Measurements from ENCODE around the gene ENOX1.

Gene ENOX1

GRCh38 chr13:43401361-43401760, 385.4 kb downstream of the ENOX1 start:
- H3K27ac ChIP-seq, result no peak overlapping the region
- no peak for TF ChIP-seq ZFX (IDR thresholded peaks at IDR 0.05)
- TF ChIP-seq CTCF (conservative IDR thresholded peaks at IDR 0.05), result no peak

GRCh38 chr13:43397111-43397510, 389.7 kb downstream of the ENOX1 start:
- TF ChIP-seq ZFX (IDR thresholded peaks at IDR 0.05), result no peak
- TF ChIP-seq CTCF (conservative IDR thresholded peaks at IDR 0.05), result no peak
- no peak overlapping the region for H3K27ac ChIP-seq

- H3K27ac ChIP-seq, result no peak overlapping the region
- TF ChIP-seq CTCF (conservative IDR thresholded peaks at IDR 0.05) (no peak), ZFX (IDR thresholded peaks at IDR 0.05) (no peak)
These were observed 395.7 kb downstream of the ENOX1 start for GRCh38 chr13:43391036-43391435.

GRCh38 chr13:43390619-43391018, 396.2 kb downstream of the ENOX1 start:
- TF ChIP-seq ZFX (IDR thresholded peaks at IDR 0.05), result no peak
- no peak for TF ChIP-seq CTCF (conservative IDR thresholded peaks at IDR 0.05)
- no peak overlapping the region for H3K27ac ChIP-seq

GRCh38 chr13:43389983-43390382, 396.8 kb downstream of the ENOX1 start:
- no peak for TF ChIP-seq ZFX (IDR thresholded peaks at IDR 0.05)
- TF ChIP-seq CTCF (conservative IDR thresholded peaks at IDR 0.05), result no peak
- H3K27ac ChIP-seq, result no peak overlapping the region

- no peak overlapping the region for H3K27ac ChIP-seq
- TF ChIP-seq CTCF (conservative IDR thresholded peaks at IDR 0.05) (no peak), ZFX (IDR thresholded peaks at IDR 0.05) (no peak)
These were observed 397.2 kb downstream of the ENOX1 start for GRCh38 chr13:43389573-43389972.

GRCh38 chr13:43388282-43389034, 398.3 kb downstream of the ENOX1 start:
- no peak for TF ChIP-seq ZFX (IDR thresholded peaks at IDR 0.05)
- no peak for TF ChIP-seq CTCF (conservative IDR thresholded peaks at IDR 0.05)
- H3K27ac ChIP-seq, result no peak overlapping the region

Measured in C4-2B (cell line).